ENCODE measurements around the gene UBE2G1.
"Not testable (repeated sequence)": the region's sequence is repeated elsewhere in the genome, so short reads cannot be mapped to it uniquely, and the experiment has no call there.

UBE2G1 gene

GRCh38 chr17:4354206-4354605 lies 12.3 kb downstream of the UBE2G1 start:
- no peak for TF ChIP-seq CTCF (IDR thresholded peaks at IDR 0.05; ENCODE audit: low read depth, low read length, missing control alignments)
- H3K4me3 ChIP-seq (ENCODE audit: low read depth, low read length), result no peak overlapping the region
- no peak for DNase-seq (ENCODE audit: low read depth)
- in situ Hi-C loops (cut with HindIII; ENCODE audit: low sequenced_read_pairs), result no loop called here

- in situ Hi-C loops (cut with HindIII; ENCODE audit: low sequenced_read_pairs); DNase-seq (ENCODE audit: low read depth); H3K4me3 ChIP-seq (ENCODE audit: low read depth, low read length): not testable (repeated sequence)
Observed at GRCh38 chr17:4350214-4350613, 16.3 kb downstream of the UBE2G1 start.

GRCh38 chr17:4345581-4346252 lies 20.8 kb downstream of the UBE2G1 start:
- no peak overlapping the region for H3K4me3 ChIP-seq (ENCODE audit: low read depth, low read length)
- no peak for TF ChIP-seq CTCF (IDR thresholded peaks at IDR 0.05; ENCODE audit: low read depth, low read length, missing control alignments)
- in situ Hi-C loops (cut with HindIII; ENCODE audit: low sequenced_read_pairs), result no loop called here
- DNase-seq (ENCODE audit: low read depth), result no peak

GRCh38 chr17:4344926-4345325 lies 21.5 kb downstream of the UBE2G1 start:
- in situ Hi-C loops (cut with HindIII; ENCODE audit: low sequenced_read_pairs), result no loop called here
- H3K4me3 ChIP-seq (ENCODE audit: low read depth, low read length), result no peak overlapping the region
- no peak for TF ChIP-seq CTCF (IDR thresholded peaks at IDR 0.05; ENCODE audit: low read depth, low read length, missing control alignments)
- DNase-seq (ENCODE audit: low read depth), result no peak

GRCh38 chr17:4342535-4342934 lies 23.9 kb downstream of the UBE2G1 start:
- no peak for DNase-seq (ENCODE audit: low read depth)
- in situ Hi-C loops (cut with HindIII; ENCODE audit: low sequenced_read_pairs), result no loop called here
- no peak overlapping the region for H3K4me3 ChIP-seq (ENCODE audit: low read depth, low read length)
- no peak for TF ChIP-seq CTCF (IDR thresholded peaks at IDR 0.05; ENCODE audit: low read depth, low read length, missing control alignments)

- DNase-seq (ENCODE audit: low read depth), result no peak
- in situ Hi-C loops (cut with HindIII; ENCODE audit: low sequenced_read_pairs), result no loop called here
- TF ChIP-seq CTCF (IDR thresholded peaks at IDR 0.05; ENCODE audit: low read depth, low read length, missing control alignments), result no peak
- H3K4me3 ChIP-seq (ENCODE audit: low read depth, low read length), result no peak overlapping the region
Observed at GRCh38 chr17:4341616-4341977, 24.9 kb downstream of the UBE2G1 start.

- TF ChIP-seq CTCF (IDR thresholded peaks at IDR 0.05; ENCODE audit: low read depth, low read length, missing control alignments), result no peak
- H3K4me3 ChIP-seq (ENCODE audit: low read depth, low read length), result no peak overlapping the region
- in situ Hi-C loops (cut with HindIII; ENCODE audit: low sequenced_read_pairs), result no loop called here
- DNase-seq (ENCODE audit: low read depth), result no peak
Observed at GRCh38 chr17:4340914-4341615, 25.4 kb downstream of the UBE2G1 start.

Measured in astrocyte of the cerebellum (primary cell).